Stimulated activated CD4-positive, alpha-beta T cell treated with anti-CD3 and anti-CD28 coated beads, Interleukin-4, amount 100 ng/mL, for 1 hour (primary cell): ENCODE measurements around the gene CD96.
"Not testable (repeated sequence)": the region's sequence is repeated elsewhere in the genome, so short reads cannot be mapped to it uniquely, and the experiment has no call there.

Experiments used
- DNase-seq: peaks from one replicate; pipeline ENCODE4 v3.0.0-alpha.2; 2020

Gene CD96

GRCh38 chr3:111541911-111542483, at the start of gene CD96:
TSS of gene CD96 (plus strand) at chr3:111542197. CDS start at chr3:111542249, 52 bp downstream.
- peak; percentile 48 for DNase-seq

GRCh38 chr3:111493276-111493675, 48.7 kb upstream of the CD96 start:
- DNase-seq, result no peak

- DNase-seq, result no peak
These were observed 45.0 kb upstream of the CD96 start for GRCh38 chr3:111496894-111497559.

- no peak for DNase-seq
These were observed 44.0 kb upstream of the CD96 start for GRCh38 chr3:111498022-111498421.

- DNase-seq, result no peak
These were observed 35.6 kb upstream of the CD96 start for GRCh38 chr3:111506435-111506834.

- DNase-seq, result no peak
These were observed 32.7 kb upstream of the CD96 start for GRCh38 chr3:111509308-111509707.

- no peak for DNase-seq
These were observed 24.2 kb upstream of the CD96 start for GRCh38 chr3:111517801-111518200.

GRCh38 chr3:111519178-111519855, 22.7 kb upstream of the CD96 start:
- no peak for DNase-seq

GRCh38 chr3:111521891-111522290, 20.1 kb upstream of the CD96 start:
- DNase-seq, result no peak

- not testable (repeated sequence) for DNase-seq
These were observed 17.5 kb upstream of the CD96 start for GRCh38 chr3:111524486-111524885.

GRCh38 chr3:111531446-111531845, 10.6 kb upstream of the CD96 start:
- DNase-seq, result no peak

GRCh38 chr3:111534701-111535100, 7.3 kb upstream of the CD96 start:
- no peak for DNase-seq

- no peak for DNase-seq
These were observed 3.9 kb upstream of the CD96 start for GRCh38 chr3:111538111-111538510.

GRCh38 chr3:111538681-111539083, 3.3 kb upstream of the CD96 start:
- DNase-seq, result no peak

GRCh38 chr3:111539351-111540331, 2.4 kb upstream of the CD96 start:
- peak; percentile 61 for DNase-seq

- no peak for DNase-seq
These were observed 606 bp upstream of the CD96 start for GRCh38 chr3:111541391-111541790.

GRCh38 chr3:111542611-111543300, 759 bp downstream of the CD96 start:
- no peak for DNase-seq

GRCh38 chr3:111545349-111545748, 3.4 kb downstream of the CD96 start:
- DNase-seq, result no peak

GRCh38 chr3:111547631-111548030, 5.6 kb downstream of the CD96 start:
- no peak for DNase-seq

GRCh38 chr3:111548092-111548491, 6.1 kb downstream of the CD96 start:
- no peak for DNase-seq

GRCh38 chr3:111548756-111549155, 6.8 kb downstream of the CD96 start:
- no peak for DNase-seq

GRCh38 chr3:111561902-111562301, 19.9 kb downstream of the CD96 start:
- not testable (repeated sequence) for DNase-seq
